ENCODE measurements around the gene GLOD5. TPM values are rescaled to one million over a fixed set of nuclear protein-coding genes. Genes with fewer than 3 reads are reported as not detected.

The GLOD5 gene
- total RNA-seq, 1 experiment from 2014 or later: not detected

DNA sequence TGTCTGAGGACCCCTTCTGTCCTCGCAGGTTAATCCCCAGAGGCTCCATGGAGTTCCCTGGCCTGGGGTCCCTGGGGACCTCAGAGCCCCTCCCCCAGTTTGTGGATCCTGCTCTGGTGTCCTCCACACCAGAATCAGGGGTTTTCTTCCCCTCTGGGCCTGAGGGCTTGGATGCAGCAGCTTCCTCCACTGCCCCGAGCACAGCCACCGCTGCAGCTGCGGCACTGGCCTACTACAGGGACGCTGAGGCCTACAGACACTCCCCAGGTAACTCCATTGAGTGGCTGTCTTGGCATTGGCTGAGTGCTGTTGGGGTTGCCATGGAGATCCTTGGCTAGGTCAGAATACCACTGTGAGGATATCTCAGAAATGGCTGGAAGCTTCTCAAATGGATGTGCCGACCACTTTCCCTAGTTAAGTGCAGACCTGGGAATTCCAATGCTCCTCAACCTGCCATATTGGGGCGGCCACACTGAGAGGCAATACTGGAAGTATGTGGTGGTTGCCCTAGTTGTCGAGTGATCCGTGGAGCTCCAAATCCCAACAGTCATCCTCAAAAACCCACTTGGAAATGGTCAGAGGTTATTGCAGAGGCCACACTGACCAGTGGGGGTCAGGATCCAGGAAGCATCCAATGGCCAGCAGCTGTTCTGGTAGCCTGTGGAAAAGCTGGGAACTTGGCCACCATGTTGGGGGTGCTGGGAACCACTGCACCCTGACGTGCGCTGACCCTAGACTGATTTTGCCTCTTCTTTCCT is 29.7 kb downstream of the GLOD5 start:
- Mint-ChIP-seq H3K9me3 (ENCODE audit: unreplicated experiment) (peaks cover 14% of the 10 kb centered on the region), H3K27ac (ENCODE audit: low read depth, unreplicated experiment) (no peak overlapping the region), H3K36me3 (ENCODE audit: insufficient read depth, unreplicated experiment) (no peaks in the 10 kb centered on the region), H3K4me3 (ENCODE audit: unreplicated experiment) (no peak overlapping the region), H3K27me3 (ENCODE audit: insufficient read depth, unreplicated experiment) (peaks cover 39% of the 10 kb centered on the region), H3K4me1 (ENCODE audit: insufficient read depth, unreplicated experiment) (peaks cover 5% of the 10 kb centered on the region)
- CTCF ChIA-PET: no interaction called here
- POLR2A ChIA-PET: interaction anchor here (1.1 kb wide), 1 partner anchor 10 kb away, joined by 4 read pairs; the partner anchor contains the start of gene HDAC6
- no TSS peak for BruUV-seq (replicated peaks)
- TF ChIP-seq CTCF (IDR thresholded peaks at IDR 0.05; ENCODE audit: unreplicated experiment): no peak
- intact Hi-C loops (cut with micrococcal nuclease): no loop called here
- DNase-seq (ENCODE audit: unreplicated experiment): no peak

DNA sequence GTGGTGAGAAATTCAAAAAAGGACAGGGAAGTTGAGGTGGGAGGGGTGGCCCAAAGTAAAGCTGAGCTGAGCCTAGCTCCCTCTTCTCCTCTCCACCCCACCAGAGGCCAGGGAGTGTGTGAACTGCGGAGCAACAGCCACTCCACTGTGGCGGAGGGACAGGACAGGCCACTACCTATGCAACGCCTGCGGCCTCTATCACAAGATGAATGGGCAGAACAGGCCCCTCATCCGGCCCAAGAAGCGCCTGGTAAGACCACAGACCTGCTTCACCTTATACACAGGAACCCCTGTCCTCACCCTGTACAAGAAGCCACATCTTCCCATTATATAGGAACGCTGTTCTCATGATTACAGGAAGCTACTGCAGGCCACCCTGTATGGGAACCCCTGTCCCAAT is 30.7 kb downstream of the GLOD5 start:
- H3K9me3 Mint-ChIP-seq (ENCODE audit: unreplicated experiment): peaks cover 14% of the 10 kb centered on the region
- no peak overlapping the region for H3K4me3 Mint-ChIP-seq (ENCODE audit: unreplicated experiment)
- intact Hi-C loops (cut with micrococcal nuclease): no loop called here
- TF ChIP-seq CTCF (IDR thresholded peaks at IDR 0.05; ENCODE audit: unreplicated experiment): no peak
- DNase-seq (ENCODE audit: unreplicated experiment): no peak
- POLR2A ChIA-PET: interaction anchor here (1.1 kb wide), 1 partner anchor 10 kb away, joined by 4 read pairs; the partner anchor contains the start of gene HDAC6
- no peaks in the 10 kb centered on the region for H3K36me3 Mint-ChIP-seq (ENCODE audit: insufficient read depth, unreplicated experiment)
- H3K27ac Mint-ChIP-seq (ENCODE audit: low read depth, unreplicated experiment): no peak overlapping the region
- peaks cover 31% of the 10 kb centered on the region for H3K27me3 Mint-ChIP-seq (ENCODE audit: insufficient read depth, unreplicated experiment)
- no TSS peak for BruUV-seq (replicated peaks)
- CTCF ChIA-PET: no interaction called here
- peaks cover 5% of the 10 kb centered on the region for H3K4me1 Mint-ChIP-seq (ENCODE audit: insufficient read depth, unreplicated experiment)

DNA sequence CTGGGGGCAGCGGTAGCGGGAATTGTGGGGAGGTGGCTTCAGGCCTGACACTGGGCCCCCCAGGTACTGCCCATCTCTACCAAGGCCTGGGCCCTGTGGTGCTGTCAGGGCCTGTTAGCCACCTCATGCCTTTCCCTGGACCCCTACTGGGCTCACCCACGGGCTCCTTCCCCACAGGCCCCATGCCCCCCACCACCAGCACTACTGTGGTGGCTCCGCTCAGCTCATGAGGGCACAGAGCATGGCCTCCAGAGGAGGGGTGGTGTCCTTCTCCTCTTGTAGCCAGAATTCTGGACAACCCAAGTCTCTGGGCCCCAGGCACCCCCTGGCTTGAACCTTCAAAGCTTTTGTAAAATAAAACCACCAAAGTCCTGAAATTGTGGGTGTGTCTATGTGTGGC is 32.4 kb downstream of the GLOD5 start:
- ChIA-PET POLR2A (no interaction called here), CTCF (no interaction called here)
- H3K4me1 Mint-ChIP-seq (ENCODE audit: insufficient read depth, unreplicated experiment): peaks cover 5% of the 10 kb centered on the region
- TF ChIP-seq CTCF (IDR thresholded peaks at IDR 0.05; ENCODE audit: unreplicated experiment): no peak
- no peak overlapping the region for H3K27ac Mint-ChIP-seq (ENCODE audit: low read depth, unreplicated experiment)
- DNase-seq (ENCODE audit: unreplicated experiment): no peak
- intact Hi-C loops (cut with micrococcal nuclease): no loop called here
- peaks cover 2% of the 10 kb centered on the region for H3K9me3 Mint-ChIP-seq (ENCODE audit: unreplicated experiment)
- no peak overlapping the region for H3K4me3 Mint-ChIP-seq (ENCODE audit: unreplicated experiment)
- H3K36me3 Mint-ChIP-seq (ENCODE audit: insufficient read depth, unreplicated experiment): no peaks in the 10 kb centered on the region
- peaks cover 14% of the 10 kb centered on the region for H3K27me3 Mint-ChIP-seq (ENCODE audit: insufficient read depth, unreplicated experiment)
- BruUV-seq (replicated peaks): no TSS peak

GRCh38 chrX:48794340-48794910 is 32.9 kb downstream of the GLOD5 start:
- no peak overlapping the region for H3K4me3 Mint-ChIP-seq (ENCODE audit: unreplicated experiment)
- no peaks in the 10 kb centered on the region for H3K9me3 Mint-ChIP-seq (ENCODE audit: unreplicated experiment)
- no peak overlapping the region for H3K27ac Mint-ChIP-seq (ENCODE audit: low read depth, unreplicated experiment)
- intact Hi-C loops (cut with micrococcal nuclease): no loop called here
- TF ChIP-seq CTCF (IDR thresholded peaks at IDR 0.05; ENCODE audit: unreplicated experiment): no peak
- BruUV-seq (replicated peaks): no TSS peak
- POLR2A ChIA-PET: interaction anchor here (0.5 to 1.0 kb wide), 2 partner anchors 97 to 233 kb away, joined by 3 to 4 read pairs; no protein-coding TSS in a partner anchor
- peaks cover 5% of the 10 kb centered on the region for H3K4me1 Mint-ChIP-seq (ENCODE audit: insufficient read depth, unreplicated experiment)
- peaks cover 10% of the 10 kb centered on the region for H3K27me3 Mint-ChIP-seq (ENCODE audit: insufficient read depth, unreplicated experiment)
- CTCF ChIA-PET: interaction anchor here (1.1 kb wide), 1 partner anchor 165 kb away, joined by 3 read pairs; no protein-coding TSS in a partner anchor
- DNase-seq (ENCODE audit: unreplicated experiment): no peak
- no peaks in the 10 kb centered on the region for H3K36me3 Mint-ChIP-seq (ENCODE audit: insufficient read depth, unreplicated experiment)

Data from MCF 10A (cell line).